LoVo (cell line): Measurements from ENCODE around the gene RRAS2.
"Not testable (repeated sequence)": the region's sequence is repeated elsewhere in the genome, so short reads cannot be mapped to it uniquely, and the experiment has no call there.

Experiments used
- DNase-seq: peaks from one replicate; pipeline ENCODE4 v3.0.0-alpha.2; 2016; ENCODE audit warnings: low spot score

RRAS2 gene

GRCh38 chr11:14255238-14255534, 103.8 kb downstream of the RRAS2 start:
- no peak for DNase-seq

GRCh38 chr11:14254533-14255237, 104.3 kb downstream of the RRAS2 start:
- no peak for DNase-seq

GRCh38 chr11:14253840-14254239, 105.1 kb downstream of the RRAS2 start:
- no peak for DNase-seq

- DNase-seq = no peak
These were observed 105.6 kb downstream of the RRAS2 start for GRCh38 chr11:14253421-14253820.

GRCh38 chr11:14252501-14252900, 106.5 kb downstream of the RRAS2 start:
- DNase-seq = not testable (repeated sequence)

- no peak for DNase-seq
These were observed 107.2 kb downstream of the RRAS2 start for GRCh38 chr11:14251754-14252153.

GRCh38 chr11:14249121-14249963, 109.6 kb downstream of the RRAS2 start:
- peak; percentile 63 for DNase-seq

- DNase-seq = no peak
These were observed 110.4 kb downstream of the RRAS2 start for GRCh38 chr11:14248580-14248981.

GRCh38 chr11:14245444-14245843, 113.5 kb downstream of the RRAS2 start:
- DNase-seq = no peak

- no peak for DNase-seq
These were observed 114.1 kb downstream of the RRAS2 start for GRCh38 chr11:14244926-14245325.

- DNase-seq = no peak
These were observed 116.2 kb downstream of the RRAS2 start for GRCh38 chr11:14242733-14243132.

- no peak for DNase-seq
These were observed 116.8 kb downstream of the RRAS2 start for GRCh38 chr11:14242187-14242586.

GRCh38 chr11:14240951-14241350, 118.0 kb downstream of the RRAS2 start:
- no peak for DNase-seq

- DNase-seq = no peak
These were observed 118.8 kb downstream of the RRAS2 start for GRCh38 chr11:14240221-14240620.

- DNase-seq = no peak
These were observed 121.5 kb downstream of the RRAS2 start for GRCh38 chr11:14237444-14237961.

GRCh38 chr11:14235701-14236100, 123.3 kb downstream of the RRAS2 start:
- no peak for DNase-seq

- no peak for DNase-seq
These were observed 124.5 kb downstream of the RRAS2 start for GRCh38 chr11:14234446-14234845.

GRCh38 chr11:14232652-14233051, 126.3 kb downstream of the RRAS2 start:
- DNase-seq = no peak

GRCh38 chr11:14230407-14230806, 128.6 kb downstream of the RRAS2 start:
- DNase-seq = no peak

- no peak for DNase-seq
These were observed 129.5 kb downstream of the RRAS2 start for GRCh38 chr11:14229472-14229871.

- no peak for DNase-seq
These were observed 130.6 kb downstream of the RRAS2 start for GRCh38 chr11:14228356-14228755.
